ENCODE results near the gene ERN2.
"Not testable (repeated sequence)": the region's sequence is repeated elsewhere in the genome, so short reads cannot be mapped to it uniquely, and the experiment has no call there.

DNA sequence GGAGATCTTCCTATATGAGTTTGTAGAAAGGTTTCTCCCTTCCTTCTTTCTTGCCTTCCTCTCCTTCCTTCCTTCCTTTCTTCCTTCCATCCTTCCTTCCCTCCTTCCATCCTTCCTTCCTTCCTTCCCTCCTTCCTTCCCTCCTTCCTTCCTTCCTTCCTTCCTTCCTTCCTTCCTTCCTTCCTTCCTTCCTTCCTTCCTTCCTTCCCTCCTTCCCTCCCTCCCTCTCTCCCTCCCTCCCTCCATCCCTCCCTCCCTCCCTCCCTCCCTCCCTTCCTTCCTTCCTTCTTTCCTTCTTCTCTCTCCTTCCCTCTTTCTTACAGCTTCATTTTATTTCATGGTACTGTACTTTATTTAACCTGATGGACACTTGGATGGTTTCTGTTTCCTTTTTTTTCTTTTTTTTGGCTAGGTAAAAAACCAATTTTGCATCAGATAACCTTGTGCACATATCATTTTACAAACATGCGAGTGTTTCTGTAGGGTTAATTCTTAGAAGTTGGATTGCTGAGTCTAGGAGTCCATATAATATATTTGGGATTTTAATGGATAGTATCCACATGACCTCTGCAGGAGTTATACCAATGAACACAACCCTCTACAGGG is 24.5 kb upstream of the ERN2 start:
- TF ChIP-seq, protein P1, sequence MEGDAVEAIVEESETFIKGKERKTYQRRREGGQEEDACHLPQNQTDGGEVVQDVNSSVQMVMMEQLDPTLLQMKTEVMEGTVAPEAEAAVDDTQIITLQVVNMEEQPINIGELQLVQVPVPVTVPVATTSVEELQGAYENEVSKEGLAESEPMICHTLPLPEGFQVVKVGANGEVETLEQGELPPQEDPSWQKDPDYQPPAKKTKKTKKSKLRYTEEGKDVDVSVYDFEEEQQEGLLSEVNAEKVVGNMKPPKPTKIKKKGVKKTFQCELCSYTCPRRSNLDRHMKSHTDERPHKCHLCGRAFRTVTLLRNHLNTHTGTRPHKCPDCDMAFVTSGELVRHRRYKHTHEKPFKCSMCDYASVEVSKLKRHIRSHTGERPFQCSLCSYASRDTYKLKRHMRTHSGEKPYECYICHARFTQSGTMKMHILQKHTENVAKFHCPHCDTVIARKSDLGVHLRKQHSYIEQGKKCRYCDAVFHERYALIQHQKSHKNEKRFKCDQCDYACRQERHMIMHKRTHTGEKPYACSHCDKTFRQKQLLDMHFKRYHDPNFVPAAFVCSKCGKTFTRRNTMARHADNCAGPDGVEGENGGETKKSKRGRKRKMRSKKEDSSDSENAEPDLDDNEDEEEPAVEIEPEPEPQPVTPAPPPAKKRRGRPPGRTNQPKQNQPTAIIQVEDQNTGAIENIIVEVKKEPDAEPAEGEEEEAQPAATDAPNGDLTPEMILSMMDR (IDR thresholded peaks at IDR 0.05) = not testable (repeated sequence)
- TF ChIP-seq POLR2A (IDR thresholded peaks at IDR 0.05) = not testable (repeated sequence)
